Measurements from ENCODE around the gene PDLIM4. TPM values are rescaled to one million over a fixed set of nuclear protein-coding genes. Genes with fewer than 3 reads are reported as not detected.

The PDLIM4 gene
- total and polyA plus RNA-seq, 2 experiments from 2014 or later: 25.2 to 31.8 TPM

GRCh38 chr5:132250547-132250946 is 6.9 kb upstream of the PDLIM4 start:
- Histone ChIP-seq H4K20me1 (replicated peaks; ENCODE audit: insufficient read depth) (no peaks in the 10 kb centered on the region), H3F3A (replicated peaks; ENCODE audit: low read depth) (no peaks in the 10 kb centered on the region), H3K79me2 (replicated peaks; ENCODE audit: insufficient read depth) (no peaks in the 10 kb centered on the region), H3K4me3 (no peak overlapping the region), H2AFZ (peak overlapping the region; percentile 89), H3K36me3 (ENCODE audit: insufficient read depth) (no peaks in the 10 kb centered on the region), H3K9me2 (ENCODE audit: insufficient read depth) (no peaks in the 10 kb centered on the region), H3K4me1 (ENCODE audit: insufficient read depth) (peaks cover 3% of the 10 kb centered on the region; the same call in 1 of the 2 replicates), H3K27me3 (ENCODE audit: insufficient read depth) (no peaks in the 10 kb centered on the region), H3K27ac (ENCODE audit: low read depth) (no peak overlapping the region), H3K4me2 (no peak overlapping the region)
- H3K36me3 Mint-ChIP-seq (ENCODE audit: low read depth): no peaks in the 10 kb centered on the region
- ATAC-seq (no peak), DNase-seq (ENCODE audit: low spot score) (no peak)
- peaks cover 6% of the 10 kb centered on the region for H3K4me1 Mint-ChIP-seq
- H3K9me3 Mint-ChIP-seq: 0 out of 3 replicates have a peak, but pooled peaks cover under 1% of the 10 kb centered on the region
- TF ChIP-seq CREB1 (CRISPR knock-in tag; IDR thresholded peaks at IDR 0.05; ENCODE audit: low read depth) (no peak), CTCF (conservative IDR thresholded peaks at IDR 0.05; ENCODE audit: low read depth in 2 of 2) (no peak), NANOG (IDR thresholded peaks at IDR 0.05; ENCODE audit: borderline replicate concordance) (no peak), STAT1 (IDR thresholded peaks at IDR 0.05; ENCODE audit: unreplicated experiment) (no peak), ZNF114 (CRISPR knock-in tag; IDR thresholded peaks at IDR 0.05) (no peak), POLR2AphosphoS5 (IDR thresholded peaks at IDR 0.05; ENCODE audit: low read depth) (no peak), EZH2phosphoT487 (IDR thresholded peaks at IDR 0.05; ENCODE audit: unreplicated experiment) (no peak), ZNF331 (CRISPR knock-in tag; IDR thresholded peaks at IDR 0.05; ENCODE audit: low read depth) (no peak), REST (IDR thresholded peaks at IDR 0.05; ENCODE audit: unreplicated experiment) (no peak), JUNB (IDR thresholded peaks at IDR 0.05; ENCODE audit: unreplicated experiment) (no peak), EZH2 (IDR thresholded peaks at IDR 0.05; ENCODE audit: low read depth, unreplicated experiment) (no peak)
- TF ChIP-seq, protein P1, sequence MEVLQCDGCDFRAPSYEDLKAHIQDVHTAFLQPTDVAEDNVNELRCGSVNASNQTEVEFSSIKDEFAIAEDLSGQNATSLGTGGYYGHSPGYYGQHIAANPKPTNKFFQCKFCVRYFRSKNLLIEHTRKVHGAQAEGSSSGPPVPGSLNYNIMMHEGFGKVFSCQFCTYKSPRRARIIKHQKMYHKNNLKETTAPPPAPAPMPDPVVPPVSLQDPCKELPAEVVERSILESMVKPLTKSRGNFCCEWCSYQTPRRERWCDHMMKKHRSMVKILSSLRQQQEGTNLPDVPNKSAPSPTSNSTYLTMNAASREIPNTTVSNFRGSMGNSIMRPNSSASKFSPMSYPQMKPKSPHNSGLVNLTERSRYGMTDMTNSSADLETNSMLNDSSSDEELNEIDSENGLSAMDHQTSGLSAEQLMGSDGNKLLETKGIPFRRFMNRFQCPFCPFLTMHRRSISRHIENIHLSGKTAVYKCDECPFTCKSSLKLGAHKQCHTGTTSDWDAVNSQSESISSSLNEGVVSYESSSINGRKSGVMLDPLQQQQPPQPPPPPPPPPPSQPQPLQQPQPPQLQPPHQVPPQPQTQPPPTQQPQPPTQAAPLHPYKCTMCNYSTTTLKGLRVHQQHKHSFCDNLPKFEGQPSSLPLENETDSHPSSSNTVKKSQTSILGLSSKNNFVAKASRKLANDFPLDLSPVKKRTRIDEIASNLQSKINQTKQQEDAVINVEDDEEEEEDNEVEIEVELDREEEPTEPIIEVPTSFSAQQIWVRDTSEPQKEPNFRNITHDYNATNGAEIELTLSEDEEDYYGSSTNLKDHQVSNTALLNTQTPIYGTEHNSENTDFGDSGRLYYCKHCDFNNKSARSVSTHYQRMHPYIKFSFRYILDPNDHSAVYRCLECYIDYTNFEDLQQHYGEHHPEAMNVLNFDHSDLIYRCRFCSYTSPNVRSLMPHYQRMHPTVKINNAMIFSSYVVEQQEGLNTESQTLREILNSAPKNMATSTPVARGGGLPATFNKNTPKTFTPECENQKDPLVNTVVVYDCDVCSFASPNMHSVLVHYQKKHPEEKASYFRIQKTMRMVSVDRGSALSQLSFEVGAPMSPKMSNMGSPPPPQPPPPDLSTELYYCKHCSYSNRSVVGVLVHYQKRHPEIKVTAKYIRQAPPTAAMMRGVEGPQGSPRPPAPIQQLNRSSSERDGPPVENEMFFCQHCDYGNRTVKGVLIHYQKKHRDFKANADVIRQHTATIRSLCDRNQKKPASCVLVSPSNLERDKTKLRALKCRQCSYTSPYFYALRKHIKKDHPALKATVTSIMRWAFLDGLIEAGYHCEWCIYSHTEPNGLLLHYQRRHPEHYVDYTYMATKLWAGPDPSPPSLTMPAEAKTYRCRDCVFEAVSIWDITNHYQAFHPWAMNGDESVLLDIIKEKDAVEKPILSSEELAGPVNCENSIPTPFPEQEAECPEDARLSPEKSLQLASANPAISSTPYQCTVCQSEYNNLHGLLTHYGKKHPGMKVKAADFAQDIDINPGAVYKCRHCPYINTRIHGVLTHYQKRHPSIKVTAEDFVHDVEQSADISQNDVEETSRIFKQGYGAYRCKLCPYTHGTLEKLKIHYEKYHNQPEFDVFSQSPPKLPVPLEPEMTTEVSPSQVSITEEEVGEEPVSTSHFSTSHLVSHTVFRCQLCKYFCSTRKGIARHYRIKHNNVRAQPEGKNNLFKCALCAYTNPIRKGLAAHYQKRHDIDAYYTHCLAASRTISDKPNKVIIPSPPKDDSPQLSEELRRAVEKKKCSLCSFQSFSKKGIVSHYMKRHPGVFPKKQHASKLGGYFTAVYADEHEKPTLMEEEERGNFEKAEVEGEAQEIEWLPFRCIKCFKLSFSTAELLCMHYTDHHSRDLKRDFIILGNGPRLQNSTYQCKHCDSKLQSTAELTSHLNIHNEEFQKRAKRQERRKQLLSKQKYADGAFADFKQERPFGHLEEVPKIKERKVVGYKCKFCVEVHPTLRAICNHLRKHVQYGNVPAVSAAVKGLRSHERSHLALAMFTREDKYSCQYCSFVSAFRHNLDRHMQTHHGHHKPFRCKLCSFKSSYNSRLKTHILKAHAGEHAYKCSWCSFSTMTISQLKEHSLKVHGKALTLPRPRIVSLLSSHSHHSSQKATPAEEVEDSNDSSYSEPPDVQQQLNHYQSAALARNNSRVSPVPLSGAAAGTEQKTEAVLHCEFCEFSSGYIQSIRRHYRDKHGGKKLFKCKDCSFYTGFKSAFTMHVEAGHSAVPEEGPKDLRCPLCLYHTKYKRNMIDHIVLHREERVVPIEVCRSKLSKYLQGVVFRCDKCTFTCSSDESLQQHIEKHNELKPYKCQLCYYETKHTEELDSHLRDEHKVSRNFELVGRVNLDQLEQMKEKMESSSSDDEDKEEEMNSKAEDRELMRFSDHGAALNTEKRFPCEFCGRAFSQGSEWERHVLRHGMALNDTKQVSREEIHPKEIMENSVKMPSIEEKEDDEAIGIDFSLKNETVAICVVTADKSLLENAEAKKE (CRISPR knock-in tag; IDR thresholded peaks at IDR 0.05): no peak
- TF ChIP-seq, protein P2, sequence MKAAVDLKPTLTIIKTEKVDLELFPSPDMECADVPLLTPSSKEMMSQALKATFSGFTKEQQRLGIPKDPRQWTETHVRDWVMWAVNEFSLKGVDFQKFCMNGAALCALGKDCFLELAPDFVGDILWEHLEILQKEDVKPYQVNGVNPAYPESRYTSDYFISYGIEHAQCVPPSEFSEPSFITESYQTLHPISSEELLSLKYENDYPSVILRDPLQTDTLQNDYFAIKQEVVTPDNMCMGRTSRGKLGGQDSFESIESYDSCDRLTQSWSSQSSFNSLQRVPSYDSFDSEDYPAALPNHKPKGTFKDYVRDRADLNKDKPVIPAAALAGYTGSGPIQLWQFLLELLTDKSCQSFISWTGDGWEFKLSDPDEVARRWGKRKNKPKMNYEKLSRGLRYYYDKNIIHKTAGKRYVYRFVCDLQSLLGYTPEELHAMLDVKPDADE (IDR thresholded peaks at IDR 0.05): no peak
- no peak overlapping the region for H3K27ac Mint-ChIP-seq
- no peak overlapping the region for H3K4me3 Mint-ChIP-seq
- peaks cover 3% of the 10 kb centered on the region for H3K27me3 Mint-ChIP-seq (ENCODE audit: insufficient read depth, low read depth, poor library complexity)

Measured in GM23338 (cell line).